ENCODE data around the gene ABR.
"Not testable (repeated sequence)": the region's sequence is repeated elsewhere in the genome, so short reads cannot be mapped to it uniquely, and the experiment has no call there.

Gene ABR

GRCh38 chr17:1173432-1174262, 6.1 kb downstream of the ABR start:
- DNase-seq = no peak

- DNase-seq = no peak
These were observed 7.8 kb downstream of the ABR start for GRCh38 chr17:1171953-1172352.

- DNase-seq = no peak
These were observed 9.0 kb downstream of the ABR start for GRCh38 chr17:1170739-1171138.

- DNase-seq = no peak
These were observed 9.9 kb downstream of the ABR start for GRCh38 chr17:1169929-1170312.

GRCh38 chr17:1169221-1169928, 10.4 kb downstream of the ABR start:
- no peak for DNase-seq

- DNase-seq = no peak
These were observed 11.1 kb downstream of the ABR start for GRCh38 chr17:1168533-1169220.

- no peak for DNase-seq
These were observed 13.5 kb downstream of the ABR start for GRCh38 chr17:1166276-1166675.

- DNase-seq = no peak
These were observed 13.9 kb downstream of the ABR start for GRCh38 chr17:1165836-1166235.

GRCh38 chr17:1164935-1165556, 14.7 kb downstream of the ABR start:
- no peak for DNase-seq

GRCh38 chr17:1162116-1162855, 17.5 kb downstream of the ABR start:
- peak in 1 of 2 experiments; percentile 64 for DNase-seq

GRCh38 chr17:1160591-1161390, 19.0 kb downstream of the ABR start:
- DNase-seq = no peak

- DNase-seq = no peak
These were observed 20.2 kb downstream of the ABR start for GRCh38 chr17:1159431-1160180.

- no peak for DNase-seq
These were observed 20.9 kb downstream of the ABR start for GRCh38 chr17:1158879-1159278.

- no peak for DNase-seq
These were observed 22.9 kb downstream of the ABR start for GRCh38 chr17:1156864-1157263.

- no peak for DNase-seq
These were observed 25.1 kb downstream of the ABR start for GRCh38 chr17:1154704-1155103.

- peak; percentile 32 to 82 for DNase-seq
These were observed 25.8 kb downstream of the ABR start for GRCh38 chr17:1153795-1154546.

GRCh38 chr17:1152582-1152981, 27.2 kb downstream of the ABR start:
- DNase-seq = not testable (repeated sequence)

GRCh38 chr17:1150863-1151600, 28.7 kb downstream of the ABR start:
- DNase-seq = no peak

- DNase-seq = no peak
These were observed 29.9 kb downstream of the ABR start for GRCh38 chr17:1149869-1150268.

All from NCI-H524 (cell line).